ENCODE results near the gene CCSAP.
"Not testable (repeated sequence)": the region's sequence is repeated elsewhere in the genome, so short reads cannot be mapped to it uniquely, and the experiment has no call there.

CCSAP gene, protein sequence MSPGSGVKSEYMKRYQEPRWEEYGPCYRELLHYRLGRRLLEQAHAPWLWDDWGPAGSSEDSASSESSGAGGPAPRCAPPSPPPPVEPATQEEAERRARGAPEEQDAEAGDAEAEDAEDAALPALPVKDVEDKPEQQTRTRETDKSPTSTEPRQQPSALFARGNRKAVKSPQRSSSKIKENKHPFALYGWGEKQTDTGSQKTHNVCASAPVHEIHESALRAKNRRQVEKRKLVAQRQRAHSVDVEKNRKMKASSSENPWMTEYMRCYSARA

DNA sequence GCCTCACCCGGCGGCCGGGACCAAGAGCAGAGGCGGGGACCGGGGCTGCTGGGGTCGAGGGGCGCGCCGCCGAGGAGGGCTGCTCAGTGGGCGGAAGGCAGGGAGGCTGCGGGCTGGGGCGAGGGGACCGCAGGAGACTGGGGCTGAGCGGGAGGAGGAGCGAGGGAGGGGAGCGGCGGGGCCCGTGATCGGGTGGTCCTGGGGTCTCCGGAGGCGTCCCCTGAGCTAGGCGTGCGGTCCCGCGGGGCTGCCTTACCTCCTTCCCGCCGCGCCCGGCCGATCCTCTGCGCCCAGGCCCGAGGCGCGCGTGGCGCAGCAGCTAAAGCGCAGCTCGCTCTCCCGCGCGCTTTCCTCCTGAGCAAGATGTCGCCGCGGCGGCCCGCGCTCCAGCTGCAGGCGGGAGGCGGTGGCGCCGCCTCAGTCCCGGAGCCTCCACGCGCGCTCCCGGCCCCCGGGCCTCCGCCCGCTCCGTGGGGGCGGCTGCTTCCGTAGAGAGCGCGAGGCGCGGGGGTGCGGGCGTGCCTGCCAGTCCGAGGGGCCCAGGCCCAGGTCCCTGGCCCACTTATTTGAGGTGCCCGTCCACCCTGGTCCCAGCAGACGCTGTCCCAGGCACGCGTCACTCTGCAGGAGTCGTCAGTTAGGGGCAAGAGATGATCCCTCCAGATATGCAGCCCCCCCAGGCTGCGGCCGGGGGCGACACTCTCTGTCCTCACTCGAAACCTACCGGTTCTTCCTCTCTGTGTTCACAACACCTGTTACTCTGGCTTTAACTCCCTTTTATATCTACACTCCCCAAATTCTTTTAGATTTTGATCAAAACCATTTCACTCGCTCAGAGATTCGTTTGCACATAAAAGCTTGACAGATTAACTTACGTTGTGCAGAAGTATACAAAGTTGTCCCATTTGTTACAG lies at the start of gene CCSAP:
Gene CCSAP (minus strand): TSS at position 392 of the 914 bp plus-strand sequence. CDS start 582 bp downstream, outside the sequence.
- no peak for FAIRE-seq

DNA sequence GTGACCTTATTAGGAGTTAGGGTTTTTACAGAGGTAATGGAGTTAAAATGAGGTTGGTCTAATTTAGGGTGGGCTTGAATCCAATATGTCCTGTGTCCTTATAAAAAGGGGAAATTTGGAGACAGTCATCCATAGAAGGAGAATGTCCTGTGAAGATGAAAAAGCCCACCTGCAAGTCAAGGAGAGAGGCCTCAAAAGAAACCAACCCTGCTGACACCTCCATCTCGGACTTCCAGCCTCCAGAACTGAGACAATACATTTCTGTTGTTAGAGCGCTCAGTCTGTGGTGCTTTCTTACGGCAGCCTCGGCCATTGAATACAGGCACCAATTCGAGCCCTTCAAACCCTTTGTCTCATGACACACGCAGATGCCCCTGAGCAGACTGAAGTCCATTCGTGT lies 47.3 kb upstream of the CCSAP start:
- no peak for FAIRE-seq

DNA sequence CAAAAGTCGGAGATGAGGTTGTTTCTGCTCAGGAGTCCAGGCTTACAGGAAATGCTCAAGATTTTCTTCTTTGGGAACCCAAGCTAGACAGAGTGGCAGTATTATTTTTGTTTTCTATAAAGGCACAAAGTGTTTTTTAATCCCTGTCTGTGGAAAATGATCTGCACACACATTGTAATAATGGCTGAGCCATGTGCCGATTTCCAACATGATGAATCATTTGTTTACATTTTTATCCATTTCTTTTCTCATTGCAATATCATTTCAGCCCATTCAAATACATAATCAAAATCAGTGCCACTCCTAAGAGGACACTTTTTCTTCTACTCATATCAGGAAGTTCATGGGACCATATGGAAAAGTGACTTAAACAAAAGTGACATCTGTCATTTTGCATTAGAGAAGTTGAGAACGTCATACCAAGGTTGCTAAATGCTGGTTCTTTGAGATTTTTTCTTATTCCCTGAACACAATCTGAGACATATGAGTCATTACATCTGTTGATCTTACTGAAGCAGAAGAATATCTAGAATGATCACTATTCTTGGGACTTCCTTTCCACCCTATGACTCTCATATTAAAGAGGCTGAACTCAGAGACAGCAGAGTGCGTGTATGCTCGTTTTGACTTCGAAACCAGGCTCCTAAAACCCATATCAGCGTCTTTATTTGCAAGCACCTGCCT lies 46.2 kb upstream of the CCSAP start:
- FAIRE-seq, result no peak

DNA sequence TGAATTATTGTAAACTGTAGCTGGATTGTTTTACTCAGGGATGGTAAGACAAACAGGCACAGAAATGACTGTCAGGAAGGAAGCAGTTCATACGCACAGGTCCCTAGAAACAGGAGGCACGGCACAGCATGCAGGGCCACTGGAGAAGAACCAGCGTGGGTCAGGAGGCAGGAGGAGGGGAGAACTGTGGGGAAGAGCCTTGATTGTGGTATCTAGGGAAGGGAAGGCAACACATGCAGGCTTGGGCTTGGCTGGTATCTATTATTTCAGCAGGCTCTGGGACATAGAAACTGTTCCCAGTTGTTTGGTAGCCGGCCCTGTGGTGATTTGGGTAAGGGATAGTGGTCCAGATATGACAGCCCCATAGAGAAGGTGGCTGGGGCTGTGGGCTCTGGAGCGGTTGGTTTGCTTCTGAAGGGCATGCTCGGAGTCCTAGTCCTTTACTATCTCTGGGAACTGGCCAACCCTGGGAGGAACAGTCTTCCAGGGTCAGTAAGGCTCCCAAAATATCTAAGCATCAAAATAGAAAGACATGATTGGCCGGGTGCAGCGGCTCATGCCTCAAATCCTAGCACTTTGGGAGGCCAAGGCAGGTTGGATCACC lies 43.1 kb upstream of the CCSAP start:
- no peak for FAIRE-seq

DNA sequence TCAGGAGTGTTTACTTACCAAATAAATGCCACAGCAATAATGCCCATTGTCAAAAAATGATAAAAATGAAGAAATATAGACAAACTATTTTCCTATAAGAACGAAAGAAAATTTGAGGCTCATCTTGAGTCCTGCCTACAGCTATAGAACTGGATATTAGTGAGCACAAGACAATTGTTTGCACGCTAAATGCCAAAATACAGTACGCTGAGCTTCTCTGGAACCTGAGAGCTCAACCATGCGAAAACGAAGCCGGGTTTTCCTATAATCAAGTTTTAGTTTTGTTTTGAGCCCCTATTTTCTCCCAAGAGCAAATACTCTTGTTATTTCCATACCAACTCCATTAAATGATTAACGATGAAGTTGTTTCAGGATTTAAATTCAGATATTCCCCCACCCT lies 42.0 kb upstream of the CCSAP start:
- no peak for FAIRE-seq

DNA sequence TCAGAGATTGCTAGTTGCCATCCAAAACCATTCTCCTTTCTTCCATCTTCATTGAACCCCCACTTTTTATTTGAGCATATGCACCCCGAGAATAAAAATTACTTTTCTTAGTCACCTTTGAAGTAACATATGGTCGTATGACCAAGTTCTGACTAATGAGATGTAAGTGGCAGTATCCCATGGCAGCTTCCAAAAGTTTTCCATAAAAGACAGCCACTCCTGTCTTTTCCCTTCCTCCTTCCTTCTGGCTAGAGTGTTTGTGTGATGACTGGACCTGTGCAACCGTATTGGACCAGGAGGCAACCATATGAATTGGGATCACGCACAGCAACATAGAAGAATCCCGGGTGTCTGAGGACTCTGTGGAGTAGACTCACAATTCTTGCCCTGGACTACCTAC lies 41.1 kb upstream of the CCSAP start:
- no peak for FAIRE-seq

DNA sequence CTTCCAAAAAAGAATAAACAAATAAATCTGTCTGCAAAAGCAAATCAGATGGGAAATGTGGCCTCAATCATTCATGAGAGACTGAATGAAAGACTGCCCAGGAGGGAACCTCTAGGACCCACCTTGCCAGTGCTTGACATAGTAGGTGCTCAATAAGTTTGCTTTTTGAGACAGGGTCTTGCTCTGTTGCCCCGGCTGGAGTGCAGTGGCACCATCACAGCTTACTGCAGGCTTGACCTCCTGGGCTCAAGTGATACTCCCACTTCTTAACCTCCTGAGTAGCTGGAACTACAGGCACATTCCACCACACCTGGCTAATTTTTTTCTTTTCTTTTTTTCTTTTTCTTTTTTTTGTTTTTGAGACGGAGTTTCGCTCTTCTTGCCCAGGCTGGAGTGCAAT lies 40.3 kb upstream of the CCSAP start:
- no peak for FAIRE-seq

DNA sequence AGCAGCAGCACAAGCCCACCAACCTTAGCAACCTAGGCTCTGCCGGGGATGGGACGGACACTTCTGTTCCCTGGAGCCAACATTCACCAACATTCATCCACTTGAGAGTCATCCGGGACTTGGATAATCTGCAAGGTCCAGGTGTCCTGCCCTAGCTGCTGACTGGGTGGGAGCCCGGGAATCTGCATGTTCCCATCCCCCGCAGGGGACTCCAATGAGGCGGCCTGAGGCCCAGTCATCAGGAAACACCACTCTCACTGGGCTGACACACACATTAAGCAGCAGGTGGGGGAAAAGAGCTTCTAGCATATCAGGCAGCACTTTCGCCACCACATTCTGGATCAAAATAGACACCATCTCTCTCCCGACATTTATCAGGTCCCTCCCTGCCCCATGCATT lies 38.4 kb upstream of the CCSAP start:
- no peak for FAIRE-seq

DNA sequence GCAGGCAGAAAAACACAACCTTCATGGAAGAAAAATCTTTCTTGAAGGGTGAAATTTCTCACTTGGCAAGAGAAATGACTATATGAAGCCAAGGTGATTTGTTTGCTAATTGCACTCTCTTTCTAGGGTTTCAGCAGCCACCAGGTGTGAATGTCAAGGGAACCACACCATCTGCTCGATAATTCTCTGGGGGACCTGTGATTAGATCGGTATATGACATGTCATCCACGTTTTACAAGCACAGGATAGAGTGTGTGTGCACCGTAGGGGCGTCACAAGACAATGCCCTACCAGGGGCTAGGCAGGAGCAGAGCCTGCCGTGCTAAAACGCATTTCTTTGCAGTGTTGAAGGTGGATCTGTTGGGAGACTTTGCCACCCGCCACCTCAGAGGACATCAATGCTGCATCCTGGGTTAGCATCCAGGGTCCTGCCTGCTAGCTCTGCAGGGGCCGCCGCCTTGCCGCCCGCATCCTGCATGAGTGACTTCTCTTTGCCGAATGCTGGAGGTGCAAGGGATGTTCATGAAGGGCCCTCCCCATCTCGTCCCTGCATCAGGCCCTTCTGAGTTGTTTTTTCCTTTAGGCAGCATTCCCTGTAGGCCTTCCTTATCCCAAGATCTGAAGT lies 37.8 kb upstream of the CCSAP start:
- no peak for FAIRE-seq

DNA sequence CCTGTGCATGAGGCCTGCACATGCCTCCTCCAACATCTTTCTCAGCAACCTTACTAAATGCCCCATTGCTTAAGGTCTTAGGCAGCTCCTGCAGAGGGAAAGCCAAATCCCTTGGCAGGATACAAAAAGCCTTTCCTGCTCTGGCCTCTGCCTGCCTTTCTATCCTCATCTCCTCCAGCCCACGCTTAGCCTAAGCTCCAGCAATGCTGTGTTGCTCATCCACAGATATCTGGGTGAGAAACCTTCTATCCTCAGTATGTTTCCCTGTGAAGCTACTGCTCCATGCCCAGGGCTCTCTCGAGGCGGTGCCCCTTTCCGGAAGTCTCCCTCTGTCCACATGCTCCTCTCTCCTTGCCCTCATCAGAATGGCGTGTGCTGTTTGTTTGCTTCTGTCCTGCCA lies 37.0 kb upstream of the CCSAP start:
- FAIRE-seq, result no peak

DNA sequence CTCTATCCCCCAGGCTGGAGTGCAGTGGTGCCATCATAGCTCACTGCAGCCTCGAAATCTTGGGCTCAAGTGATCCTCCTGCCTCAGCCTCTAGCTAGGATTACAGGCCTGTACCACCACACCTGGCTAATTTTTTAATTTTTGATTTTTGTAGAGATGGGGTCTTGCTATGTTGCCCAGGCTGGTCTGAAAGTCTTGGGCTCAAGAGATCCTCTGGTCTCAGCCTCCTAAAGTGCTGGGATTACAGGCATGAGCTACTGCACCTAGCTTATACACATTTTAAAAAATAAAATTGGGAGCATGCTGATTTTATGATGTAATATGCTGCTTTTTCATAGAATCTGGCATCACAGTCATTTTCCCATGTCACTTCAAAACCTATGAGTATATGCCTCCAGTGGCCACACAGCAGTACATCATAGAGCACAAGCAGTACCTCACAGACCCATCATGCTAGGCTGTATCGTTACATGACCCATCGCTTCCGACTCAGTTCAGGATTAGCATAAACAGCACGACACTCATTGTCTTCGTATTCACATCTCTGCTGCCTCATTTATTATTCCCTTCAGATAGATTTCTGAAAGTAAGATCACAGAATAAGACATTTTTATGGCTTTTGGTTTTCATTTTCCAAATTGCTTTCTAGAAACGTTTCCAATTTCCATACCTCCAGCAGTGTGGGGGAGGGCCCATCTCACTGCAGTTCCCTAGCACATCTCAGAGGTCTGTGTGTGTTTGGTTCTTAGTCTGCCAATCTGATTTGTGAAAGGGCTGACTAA lies 35.9 kb upstream of the CCSAP start:
- no peak for FAIRE-seq

DNA sequence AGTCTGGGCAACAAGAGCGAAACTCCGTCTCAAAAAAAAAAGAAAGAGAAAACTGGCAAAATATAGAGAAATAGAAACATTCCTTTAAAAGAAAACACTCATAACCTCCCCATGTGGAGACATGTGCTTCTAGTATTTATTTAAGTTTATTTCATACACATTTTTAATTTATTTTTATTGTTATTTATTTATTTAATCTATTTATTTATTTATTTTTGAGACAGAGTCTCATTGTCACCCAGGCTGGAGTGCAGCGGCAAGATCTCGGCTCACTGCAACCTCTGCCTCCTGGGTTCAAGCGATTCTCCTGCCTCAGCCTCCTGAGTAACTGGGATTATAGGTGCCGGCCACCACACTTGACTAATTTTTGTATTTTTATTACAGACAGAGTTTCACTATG lies 35.2 kb upstream of the CCSAP start:
- not testable (repeated sequence) for FAIRE-seq

DNA sequence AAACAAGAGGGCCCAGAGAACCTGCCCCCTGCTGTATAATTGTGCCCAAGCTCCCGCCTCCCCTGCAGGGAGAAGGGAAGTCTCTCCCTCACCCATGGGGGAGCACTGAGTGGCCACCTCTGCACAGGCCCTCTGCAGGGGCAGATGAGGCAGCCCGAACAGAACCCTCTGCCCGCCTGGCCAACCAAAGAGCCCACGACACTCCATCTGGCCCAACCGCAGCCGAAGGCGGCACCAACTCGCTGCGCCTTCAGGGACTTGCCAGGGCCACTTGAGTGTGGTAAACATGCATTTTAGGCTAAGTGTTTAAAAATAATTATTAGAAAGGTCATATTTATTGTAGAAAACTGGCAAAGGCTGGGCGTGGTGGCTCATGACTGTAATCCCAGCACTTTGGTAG lies 34.6 kb upstream of the CCSAP start:
- no peak for FAIRE-seq

DNA sequence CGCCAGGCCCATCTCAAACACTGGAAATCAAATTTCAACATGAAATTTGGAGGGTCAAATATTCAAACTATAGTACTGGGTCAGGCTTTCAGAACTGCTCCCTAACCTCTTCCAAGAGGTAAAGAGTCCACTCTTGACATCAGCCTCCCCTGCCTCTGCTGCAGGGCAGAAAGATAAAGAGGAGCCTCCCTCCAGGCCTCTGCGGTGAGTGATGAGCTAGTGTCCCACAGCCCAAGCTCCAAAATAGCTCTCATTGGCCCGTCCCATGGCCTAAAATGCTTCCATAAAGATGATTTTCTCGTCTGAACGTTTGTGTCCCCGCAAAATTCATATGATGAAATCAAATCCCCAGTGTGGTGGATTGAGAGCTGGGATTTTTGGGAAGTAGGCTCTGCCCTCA lies 33.7 kb upstream of the CCSAP start:
- FAIRE-seq, result no peak

DNA sequence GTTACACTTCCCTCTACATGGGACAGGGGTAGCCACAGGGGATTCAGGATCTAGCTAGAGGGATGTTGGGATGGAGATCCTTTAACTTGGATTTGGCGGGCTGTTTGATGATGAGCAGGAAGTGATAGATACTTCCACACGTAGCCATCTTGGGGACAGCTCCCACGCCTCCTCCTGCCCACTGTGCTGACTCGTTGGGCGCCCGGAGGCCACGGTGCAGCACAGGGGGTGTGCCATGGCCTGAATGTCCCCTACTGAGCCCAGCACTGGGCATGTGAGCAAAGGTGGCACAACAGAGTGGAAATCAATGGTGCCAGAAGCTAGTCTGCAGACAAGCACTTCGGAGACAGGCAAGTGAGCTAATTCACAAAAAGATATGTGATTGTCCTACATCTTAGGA lies 31.6 kb upstream of the CCSAP start:
- no peak for FAIRE-seq

DNA sequence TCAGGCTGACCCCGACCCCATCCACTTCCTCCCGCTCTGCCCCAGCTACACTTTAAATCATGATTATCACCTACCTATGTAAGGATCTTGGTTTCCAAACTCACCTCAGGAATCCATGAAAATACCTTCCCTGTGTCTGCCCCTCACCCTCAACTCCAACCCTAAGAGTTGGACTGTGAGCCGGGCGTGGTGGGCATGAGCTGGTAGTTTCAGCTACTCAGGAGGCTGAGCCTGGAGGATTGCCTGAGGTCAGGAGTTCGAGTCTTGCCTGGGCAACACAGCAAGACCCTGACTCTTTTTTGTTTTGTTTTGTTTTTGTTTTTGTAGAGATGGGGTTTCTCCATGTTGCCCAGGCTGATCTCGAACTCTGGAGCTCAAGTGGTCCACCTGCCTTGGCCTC lies 30.5 kb upstream of the CCSAP start:
- FAIRE-seq, result no peak

DNA sequence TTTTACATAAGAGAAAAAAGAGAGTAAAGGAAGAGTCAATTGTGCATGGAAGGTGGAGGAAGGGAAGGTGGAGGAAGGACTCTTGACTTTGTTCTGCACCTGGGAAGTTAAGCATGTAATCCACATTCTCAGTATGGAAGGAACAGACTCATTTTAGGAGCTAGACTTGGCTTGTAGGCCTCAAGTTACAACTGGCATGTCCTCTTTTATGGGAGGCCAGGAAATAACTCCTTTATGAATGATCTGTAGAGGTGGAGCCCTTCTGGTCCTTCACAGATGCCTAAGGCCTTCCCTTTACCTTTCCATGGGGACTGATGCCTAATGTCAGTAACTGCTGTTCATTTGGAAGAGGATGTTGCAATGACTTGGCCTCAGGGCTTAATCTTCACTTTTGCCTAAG lies 29.4 kb upstream of the CCSAP start:
- FAIRE-seq, result no peak

DNA sequence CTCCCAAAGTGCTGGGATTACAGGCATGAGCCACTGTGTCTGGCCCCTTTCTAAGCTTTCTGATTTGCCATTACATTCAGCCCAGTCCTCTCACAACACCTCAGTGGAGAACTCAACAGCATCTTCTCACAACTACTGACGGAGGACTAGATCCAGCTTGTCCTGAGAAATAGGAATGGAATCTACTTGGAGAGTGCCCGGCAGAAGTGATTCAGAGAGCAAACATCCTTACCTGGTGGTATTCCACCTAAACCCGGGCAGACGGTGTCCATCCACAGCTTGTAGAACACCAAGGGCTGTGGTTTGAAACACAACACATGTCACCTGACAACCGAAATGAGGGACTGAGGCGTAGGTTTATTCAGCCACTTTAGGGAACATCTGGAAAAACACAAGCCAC lies 28.8 kb upstream of the CCSAP start:
- FAIRE-seq, result no peak

DNA sequence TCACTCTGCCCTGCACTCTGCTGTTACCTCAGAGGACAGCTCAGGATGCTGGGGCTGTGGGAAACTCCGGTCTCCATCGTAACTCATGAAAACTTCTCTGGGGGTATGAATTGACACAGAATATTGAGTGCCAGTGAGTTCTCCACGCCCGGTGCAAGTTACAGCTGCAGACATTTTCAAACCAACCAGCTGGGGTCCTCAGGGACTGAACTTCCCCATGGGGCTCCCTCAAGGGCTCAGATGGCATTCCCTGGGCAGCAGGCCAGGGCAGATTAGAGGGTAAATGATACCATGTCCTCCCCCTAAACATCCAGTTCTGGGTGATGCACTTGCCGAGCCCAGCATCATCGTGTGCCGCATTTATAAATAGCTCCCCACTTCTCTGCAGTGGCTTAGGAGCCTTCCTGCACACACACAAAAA lies 27.8 kb upstream of the CCSAP start:
- FAIRE-seq, result no peak

DNA sequence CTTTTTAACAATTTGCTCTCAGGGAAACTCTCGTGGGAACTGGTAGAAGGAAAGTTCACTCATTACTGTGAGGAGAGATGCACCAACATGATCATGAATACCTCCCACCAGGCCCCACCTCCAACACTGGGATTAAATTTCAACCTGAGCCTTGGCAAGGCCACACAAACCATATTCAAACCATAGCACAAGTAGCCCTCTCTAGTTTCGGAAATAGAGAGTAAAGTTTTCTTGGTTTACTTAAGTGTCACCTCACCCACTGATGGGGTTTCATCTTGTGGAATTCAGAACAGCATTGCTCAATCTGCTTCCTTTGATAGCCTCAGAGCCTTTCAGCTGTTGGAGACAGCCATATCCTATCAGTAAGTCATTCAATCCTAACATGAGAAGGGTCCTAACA lies 25.5 kb upstream of the CCSAP start:
- FAIRE-seq, result no peak

DNA sequence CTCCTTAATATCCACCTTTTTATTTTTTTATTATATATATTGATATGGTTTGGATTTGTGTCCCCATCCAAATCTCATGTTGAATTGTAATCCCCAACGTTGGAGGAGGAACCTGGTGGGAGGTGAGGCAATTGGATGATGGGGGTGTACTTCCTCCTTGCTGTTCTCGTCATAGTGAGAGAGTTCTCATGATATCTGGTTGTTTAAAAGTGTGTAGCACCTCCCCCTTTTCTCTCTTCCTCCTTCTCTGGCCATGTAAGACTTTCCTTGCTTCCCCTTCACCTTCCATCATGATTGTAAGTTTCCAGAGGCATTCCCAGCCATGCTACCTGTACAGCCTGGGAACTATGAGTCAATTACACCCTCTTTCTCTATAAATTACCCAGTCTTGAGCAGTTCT lies 22.7 kb upstream of the CCSAP start:
- no peak for FAIRE-seq
